Stimulated activated CD4-positive, alpha-beta T cell treated with anti-CD3 and anti-CD28 coated beads, TNF-alpha, amount 100 ng/mL, for 1 hour (primary cell): Measurements from ENCODE around the gene KCTD4.

Experiments
- DNase-seq, 3 donors: peaks; one replicate each; pipeline ENCODE4 v3.0.0-alpha.2; 2020; ENCODE audit warnings: low read depth in 3 of 3, low spot score in 1 of 3

KCTD4 gene

GRCh38 chr13:45178349-45179162, 22.3 kb downstream of the KCTD4 start:
- DNase-seq: no peak

- no peak for DNase-seq
Observed at GRCh38 chr13:45174478-45174877, 26.4 kb downstream of the KCTD4 start.

- no peak for DNase-seq
Observed at GRCh38 chr13:45168555-45168930, 32.3 kb downstream of the KCTD4 start.

GRCh38 chr13:45167611-45168554, 33.0 kb downstream of the KCTD4 start:
- no peak for DNase-seq

GRCh38 chr13:45166858-45167257, 34.0 kb downstream of the KCTD4 start:
- DNase-seq: no peak

- no peak for DNase-seq
Observed at GRCh38 chr13:45162821-45163220, 38.0 kb downstream of the KCTD4 start.

GRCh38 chr13:45162194-45162593, 38.7 kb downstream of the KCTD4 start:
- no peak for DNase-seq

- DNase-seq: no peak
Observed at GRCh38 chr13:45156565-45157361, 44.1 kb downstream of the KCTD4 start.

- DNase-seq: no peak
Observed at GRCh38 chr13:45149964-45150363, 50.9 kb downstream of the KCTD4 start.

- DNase-seq: no peak
Observed at GRCh38 chr13:45143346-45143751, 57.5 kb downstream of the KCTD4 start.
